Neural progenitor cell (in vitro differentiated cells): Measurements from ENCODE around the gene MED19.
A peak's percentile ranks its signal among the peaks of the same experiment; 100 is the strongest.

Source experiments
- EZH2phosphoT487 ChIP-seq: fragments of 200-600 bp; sonication (generic); IDR thresholded peaks from 2 replicates; pipeline ENCODE4 v1.6.1; 2017; ENCODE audit warnings: antibody characterized with exemption
- TF ChIP-seq, protein P1 (sequence below): fragments of 200-600 bp; sonication (generic); IDR thresholded peaks from 2 replicates; pipeline ENCODE4 v1.5.1; 2017; ENCODE audit warnings: antibody characterized with exemption, mild to moderate bottlenecking

GRCh38 chr11:57741132-57742086 lies 29.4 kb upstream of the MED19 start, which contains the start of gene SELENOH:
- TF ChIP-seq, protein P1, sequence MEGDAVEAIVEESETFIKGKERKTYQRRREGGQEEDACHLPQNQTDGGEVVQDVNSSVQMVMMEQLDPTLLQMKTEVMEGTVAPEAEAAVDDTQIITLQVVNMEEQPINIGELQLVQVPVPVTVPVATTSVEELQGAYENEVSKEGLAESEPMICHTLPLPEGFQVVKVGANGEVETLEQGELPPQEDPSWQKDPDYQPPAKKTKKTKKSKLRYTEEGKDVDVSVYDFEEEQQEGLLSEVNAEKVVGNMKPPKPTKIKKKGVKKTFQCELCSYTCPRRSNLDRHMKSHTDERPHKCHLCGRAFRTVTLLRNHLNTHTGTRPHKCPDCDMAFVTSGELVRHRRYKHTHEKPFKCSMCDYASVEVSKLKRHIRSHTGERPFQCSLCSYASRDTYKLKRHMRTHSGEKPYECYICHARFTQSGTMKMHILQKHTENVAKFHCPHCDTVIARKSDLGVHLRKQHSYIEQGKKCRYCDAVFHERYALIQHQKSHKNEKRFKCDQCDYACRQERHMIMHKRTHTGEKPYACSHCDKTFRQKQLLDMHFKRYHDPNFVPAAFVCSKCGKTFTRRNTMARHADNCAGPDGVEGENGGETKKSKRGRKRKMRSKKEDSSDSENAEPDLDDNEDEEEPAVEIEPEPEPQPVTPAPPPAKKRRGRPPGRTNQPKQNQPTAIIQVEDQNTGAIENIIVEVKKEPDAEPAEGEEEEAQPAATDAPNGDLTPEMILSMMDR: no peak
- peak; percentile 47 for TF ChIP-seq EZH2phosphoT487
